D721Med (cell line): ENCODE results near the gene ATP2B1.
A peak's percentile ranks its signal among the peaks of the same experiment; 100 is the strongest.

Experiments used
- DNase-seq: peaks from one replicate; pipeline ENCODE4 v3.0.0; 2011; ENCODE audit warnings: low spot score; ENCODE audit not compliant: insufficient read length
- FAIRE-seq: peaks from 2 replicates; lab custom pipeline; 2011; peaks lifted over from hg19 to GRCh38; lab: Jason Lieb, UNC
- CTCF ChIP-seq: IDR thresholded peaks from 2 replicates; pipeline ENCODE4 v1.5.1; 2012; ENCODE audit warnings: mild to moderate bottlenecking, control low read depth; ENCODE audit not compliant: insufficient read depth; ENCODE audit errors: missing control alignments

ATP2B1 gene

DNA sequence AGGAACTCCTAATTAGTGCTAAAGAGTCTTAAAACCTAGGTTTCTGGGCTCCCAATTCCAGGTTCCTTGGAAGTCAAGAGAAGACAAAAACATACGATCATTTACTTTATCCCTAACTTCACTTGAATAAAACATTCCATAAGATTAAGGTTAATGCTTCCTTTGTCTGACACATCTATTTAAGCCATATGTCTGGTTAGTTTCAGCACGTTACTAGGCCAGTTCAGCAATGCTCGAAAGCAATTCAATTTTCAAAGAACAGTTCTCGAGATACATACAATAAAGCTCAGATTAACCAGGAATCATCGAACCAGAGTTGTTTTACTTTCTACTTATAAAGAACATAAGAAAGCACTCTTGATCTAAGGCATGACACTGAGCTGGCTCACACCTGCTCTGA, 114.8 kb downstream of the ATP2B1 start:
- no peak for TF ChIP-seq CTCF
- FAIRE-seq (peak; percentile 70), DNase-seq (no peak)

GRCh38 chr12:89593233-89593632, 115.4 kb downstream of the ATP2B1 start:
- no peak for TF ChIP-seq CTCF
- no peak for DNase-seq
- FAIRE-seq = no peak

- TF ChIP-seq CTCF = no peak
- DNase-seq (no peak), FAIRE-seq (peak; percentile 44)
Observed at GRCh38 chr12:89589753-89590152, 118.9 kb downstream of the ATP2B1 start.

GRCh38 chr12:89578499-89578898, 130.1 kb downstream of the ATP2B1 start:
- FAIRE-seq (no peak), DNase-seq (no peak)
- TF ChIP-seq CTCF = no peak

GRCh38 chr12:89576572-89577220, 131.9 kb downstream of the ATP2B1 start:
- TF ChIP-seq CTCF = no peak
- no peak for DNase-seq
- FAIRE-seq = no peak

- no peak for TF ChIP-seq CTCF
- DNase-seq = no peak
- no peak for FAIRE-seq
Observed at GRCh38 chr12:89575374-89575773, 133.3 kb downstream of the ATP2B1 start.

DNA sequence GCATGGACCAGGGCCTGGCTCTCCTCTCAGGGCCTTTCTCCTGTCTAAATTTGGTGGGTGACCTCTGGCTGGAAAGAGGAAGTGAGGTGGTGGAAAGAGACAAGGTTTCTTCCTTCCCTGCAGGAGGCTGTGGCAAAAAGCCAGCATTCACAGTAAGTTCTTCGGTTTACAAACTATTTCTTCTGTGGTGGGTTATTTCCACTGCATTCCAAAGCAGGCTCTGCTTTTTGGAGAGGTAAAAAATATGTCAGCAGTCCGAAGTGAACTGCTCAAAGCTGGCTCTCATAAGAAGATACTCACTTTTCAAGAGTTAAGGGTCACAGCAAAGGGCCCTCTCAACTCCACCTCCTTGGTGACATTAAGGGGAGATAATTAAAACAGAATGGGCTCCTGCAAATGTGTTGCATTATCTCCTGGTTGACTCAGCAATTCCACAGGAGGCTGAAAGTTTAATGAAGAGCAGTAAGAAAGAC, 133.9 kb downstream of the ATP2B1 start:
- TF ChIP-seq CTCF = no peak
- FAIRE-seq (no peak), DNase-seq (no peak)
